ENCODE measurements around the gene SLAMF9. TPM values are rescaled to one million over a fixed set of nuclear protein-coding genes. Genes with fewer than 3 reads are reported as not detected.

Gene SLAMF9
- total RNA-seq, 1 experiment from 2014 or later = not detected

GRCh38 chr1:159942632-159943277 is 11.3 kb downstream of the SLAMF9 start:
- ChIA-PET CTCF (interaction anchor here (5.8 kb wide), 1 partner anchor 64 kb away, joined by 100 read pairs; no protein-coding TSS in a partner anchor), POLR2A (no interaction called here)
- peaks cover 5% of the 10 kb centered on the region; the same call in 1 of the 2 replicates for H3K36me3 Mint-ChIP-seq
- no peak for TF ChIP-seq ZNF423 (CRISPR knock-in tag; IDR thresholded peaks at IDR 0.05)
- no peak for TF ChIP-seq NFE2L1 (CRISPR knock-in tag; IDR thresholded peaks at IDR 0.05)
- no peak for TF ChIP-seq ZSCAN18 (CRISPR knock-in tag; IDR thresholded peaks at IDR 0.05)
- ATAC-seq = no peak
- H3K4me3 Mint-ChIP-seq = no peak overlapping the region
- H3K4me1 Mint-ChIP-seq = peaks cover 49% of the 10 kb centered on the region
- H3K27me3 Mint-ChIP-seq (ENCODE audit: low read depth) = no peaks in the 10 kb centered on the region
- no peak overlapping the region for H3K27ac Mint-ChIP-seq
- H3K9me3 Mint-ChIP-seq = no peaks in the 10 kb centered on the region
- DNase-seq (ENCODE audit: low spot score) = no peak

- ChIA-PET CTCF (interaction anchor here (1.5 to 10.6 kb wide), 3 partner anchors 49 to 65 kb away, joined by 5 to 202 read pairs (median 100); no protein-coding TSS in a partner anchor), POLR2A (no interaction called here)
- ATAC-seq = no peak
- Mint-ChIP-seq H3K27ac (no peak overlapping the region; the same call in 1 of the 2 replicates), H3K9me3 (no peaks in the 10 kb centered on the region), H3K36me3 (peaks cover 5% of the 10 kb centered on the region; the same call in 1 of the 2 replicates), H3K4me1 (peaks cover 58% of the 10 kb centered on the region), H3K4me3 (no peak overlapping the region), H3K27me3 (ENCODE audit: low read depth) (no peaks in the 10 kb centered on the region)
- no peak for DNase-seq (ENCODE audit: low spot score)
- no peak for TF ChIP-seq AR (CRISPR knock-in tag; IDR thresholded peaks at IDR 0.05)
- no peak for TF ChIP-seq PREB (CRISPR knock-in tag; IDR thresholded peaks at IDR 0.05; ENCODE audit: borderline replicate concordance)
- TF ChIP-seq MAX (CRISPR knock-in tag; IDR thresholded peaks at IDR 0.05) = no peak
- no peak for TF ChIP-seq PRDM15 (CRISPR knock-in tag; IDR thresholded peaks at IDR 0.05)
- no peak for TF ChIP-seq USF2 (CRISPR knock-in tag; IDR thresholded peaks at IDR 0.05)
- no peak for TF ChIP-seq NFATC4 (CRISPR knock-in tag; IDR thresholded peaks at IDR 0.05)
- TF ChIP-seq SP1 (CRISPR knock-in tag; conservative IDR thresholded peaks at IDR 0.05) = no peak
- no peak for TF ChIP-seq GTF2I (CRISPR knock-in tag; conservative IDR thresholded peaks at IDR 0.05)
- no peak for TF ChIP-seq FOXK1 (CRISPR knock-in tag; IDR thresholded peaks at IDR 0.05)
- TF ChIP-seq ZNF138 (CRISPR knock-in tag; conservative IDR thresholded peaks at IDR 0.05) = no peak
- no peak for TF ChIP-seq CTCF (IDR thresholded peaks at IDR 0.05)
- TF ChIP-seq RORB (CRISPR knock-in tag; IDR thresholded peaks at IDR 0.05) = no peak
- no peak for TF ChIP-seq TEAD4 (CRISPR knock-in tag; IDR thresholded peaks at IDR 0.05)
These were observed 12.2 kb downstream of the SLAMF9 start for GRCh38 chr1:159941591-159942560.
